Measurements from ENCODE around the gene PVR.
"Not testable (repeated sequence)": the region's sequence is repeated elsewhere in the genome, so short reads cannot be mapped to it uniquely, and the experiment has no call there.

PVR gene

GRCh38 chr19:44617110-44617880 is 26.4 kb upstream of the PVR start:
- H3K4me3 ChIP-seq = no peak overlapping the region
- H3K9me3 ChIP-seq = no peaks in the 10 kb centered on the region
- TF ChIP-seq Cebpa-rat (IDR thresholded peaks at IDR 0.05) = no peak
- no peaks in the 10 kb centered on the region for H3K36me3 ChIP-seq
- no peaks in the 10 kb centered on the region for H3K4me1 ChIP-seq
- no peaks in the 10 kb centered on the region for H4K20me1 ChIP-seq
- no peak overlapping the region for H3K4me2 ChIP-seq
- H3K27ac ChIP-seq = no peak overlapping the region
- H3K9ac ChIP-seq = no peak overlapping the region
- H3K27me3 ChIP-seq = no peaks in the 10 kb centered on the region

- no peaks in the 10 kb centered on the region for H4K20me1 ChIP-seq
- no peak for TF ChIP-seq Cebpa-rat (IDR thresholded peaks at IDR 0.05)
These were observed 24.9 kb upstream of the PVR start for GRCh38 chr19:44618640-44619357.

GRCh38 chr19:44620667-44621066 is 23.0 kb upstream of the PVR start:
- Histone ChIP-seq H3K4me1 (no peaks in the 10 kb centered on the region), H3K9ac (no peak overlapping the region), H4K20me1 (no peaks in the 10 kb centered on the region), H3K4me2 (no peak overlapping the region), H3K36me3 (no peaks in the 10 kb centered on the region), H3K27me3 (no peaks in the 10 kb centered on the region), H3K9me3 (no peaks in the 10 kb centered on the region), H3K4me3 (no peak overlapping the region), H3K27ac (no peak overlapping the region)
- no peak for TF ChIP-seq Cebpa-rat (IDR thresholded peaks at IDR 0.05)

More at GRCh38 chr19:44618640-44619357, 24.9 kb upstream of the PVR start:
- Histone ChIP-seq H3K4me1 (no peaks in the 10 kb centered on the region), H3K9ac (no peak overlapping the region), H3K9me3 (no peaks in the 10 kb centered on the region), H3K4me2 (no peak overlapping the region), H3K27me3 (no peaks in the 10 kb centered on the region), H3K27ac (no peak overlapping the region), H3K36me3 (no peaks in the 10 kb centered on the region), H3K4me3 (no peak overlapping the region)

GRCh38 chr19:44621367-44621766 is 22.3 kb upstream of the PVR start:
- H3K27ac ChIP-seq = no peak overlapping the region
- no peaks in the 10 kb centered on the region for H3K36me3 ChIP-seq
- H3K9me3 ChIP-seq = no peaks in the 10 kb centered on the region
- no peak overlapping the region for H3K4me2 ChIP-seq
- no peaks in the 10 kb centered on the region for H3K4me1 ChIP-seq
- H4K20me1 ChIP-seq = no peaks in the 10 kb centered on the region
- no peaks in the 10 kb centered on the region for H3K27me3 ChIP-seq
- no peak overlapping the region for H3K4me3 ChIP-seq
- no peak overlapping the region for H3K9ac ChIP-seq
- no peak for TF ChIP-seq Cebpa-rat (IDR thresholded peaks at IDR 0.05)

GRCh38 chr19:44623080-44623479 is 20.6 kb upstream of the PVR start:
- H3K4me2 ChIP-seq = no peak overlapping the region

GRCh38 chr19:44623626-44624025 is 20.1 kb upstream of the PVR start:
- Histone ChIP-seq H3K4me2 (no peak overlapping the region), H4K20me1 (no peaks in the 10 kb centered on the region), H3K9ac (no peak overlapping the region), H3K27ac (no peak overlapping the region), H3K9me3 (no peaks in the 10 kb centered on the region), H3K36me3 (no peaks in the 10 kb centered on the region), H3K4me3 (no peak overlapping the region), H3K27me3 (no peaks in the 10 kb centered on the region), H3K4me1 (no peaks in the 10 kb centered on the region)
- TF ChIP-seq Cebpa-rat (IDR thresholded peaks at IDR 0.05) = no peak

More at GRCh38 chr19:44623080-44623479, 20.6 kb upstream of the PVR start:
- TF ChIP-seq Cebpa-rat (IDR thresholded peaks at IDR 0.05) = no peak
- Histone ChIP-seq H3K4me3 (no peak overlapping the region), H3K27ac (no peak overlapping the region), H3K9me3 (no peaks in the 10 kb centered on the region), H3K9ac (no peak overlapping the region), H3K4me1 (no peaks in the 10 kb centered on the region), H4K20me1 (no peaks in the 10 kb centered on the region), H3K36me3 (no peaks in the 10 kb centered on the region), H3K27me3 (no peaks in the 10 kb centered on the region)

GRCh38 chr19:44624840-44625354 is 18.8 kb upstream of the PVR start:
- Histone ChIP-seq H4K20me1 (no peaks in the 10 kb centered on the region), H3K9ac (no peak overlapping the region), H3K9me3 (no peaks in the 10 kb centered on the region), H3K36me3 (no peaks in the 10 kb centered on the region), H3K4me1 (no peaks in the 10 kb centered on the region), H3K4me3 (no peak overlapping the region), H3K27ac (no peak overlapping the region), H3K4me2 (no peak overlapping the region), H3K27me3 (no peaks in the 10 kb centered on the region)
- no peak for TF ChIP-seq Cebpa-rat (IDR thresholded peaks at IDR 0.05)

- H3K27ac ChIP-seq, H3K4me2 ChIP-seq, H3K9ac ChIP-seq, H3K4me1 ChIP-seq, H4K20me1 ChIP-seq, H3K9me3 ChIP-seq, H3K36me3 ChIP-seq, H3K4me3 ChIP-seq, H3K27me3 ChIP-seq: not testable (repeated sequence)
These were observed 18.1 kb upstream of the PVR start for GRCh38 chr19:44625637-44626036.

- no peak overlapping the region for H3K9ac ChIP-seq
- no peak overlapping the region for H3K4me2 ChIP-seq
These were observed 17.6 kb upstream of the PVR start for GRCh38 chr19:44626048-44626624.

GRCh38 chr19:44627631-44628030 is 16.1 kb upstream of the PVR start:
- no peak overlapping the region for H3K4me2 ChIP-seq
- no peak overlapping the region for H3K4me3 ChIP-seq
- no peak for TF ChIP-seq Cebpa-rat (IDR thresholded peaks at IDR 0.05)
- no peaks in the 10 kb centered on the region for H3K27me3 ChIP-seq
- no peaks in the 10 kb centered on the region for H4K20me1 ChIP-seq
- H3K9me3 ChIP-seq = no peaks in the 10 kb centered on the region
- H3K9ac ChIP-seq = no peak overlapping the region
- H3K27ac ChIP-seq = no peak overlapping the region
- no peaks in the 10 kb centered on the region for H3K36me3 ChIP-seq
- no peaks in the 10 kb centered on the region for H3K4me1 ChIP-seq

More at GRCh38 chr19:44626048-44626624, 17.6 kb upstream of the PVR start:
- Histone ChIP-seq H3K9me3 (no peaks in the 10 kb centered on the region), H3K4me3 (no peak overlapping the region), H4K20me1 (no peaks in the 10 kb centered on the region), H3K27ac (no peak overlapping the region), H3K36me3 (no peaks in the 10 kb centered on the region), H3K4me1 (no peaks in the 10 kb centered on the region), H3K27me3 (no peaks in the 10 kb centered on the region)
- TF ChIP-seq Cebpa-rat (IDR thresholded peaks at IDR 0.05) = no peak
